Hepatocyte (in vitro differentiated cells): ENCODE measurements around the gene KCNK15.

Source experiments
- CTCF ChIP-seq: fragments of 200-600 bp; sonication (generic); IDR thresholded peaks from 2 replicates; pipeline ENCODE4 v1.5.1; 2016; ENCODE audit warnings: antibody characterized with exemption, mild to moderate bottlenecking; ENCODE audit not compliant: poor library complexity
- EZH2 ChIP-seq: fragments of 200-600 bp; sonication (generic); IDR thresholded peaks from 2 replicates; pipeline ENCODE4 v1.6.1; 2016; ENCODE audit warnings: antibody characterized with exemption, mild to moderate bottlenecking, borderline replicate concordance
- EZH2phosphoT487 ChIP-seq: fragments of 200-600 bp; sonication (generic); IDR thresholded peaks from one replicate; pipeline ENCODE4 v1.6.1; 2018; ENCODE audit warnings: antibody characterized with exemption, mild to moderate bottlenecking, low read depth, moderate library complexity; ENCODE audit not compliant: unreplicated experiment, severe bottlenecking

GRCh38 chr20:44734938-44735337 is 10.7 kb upstream of the KCNK15 start:
- TF ChIP-seq CTCF: no peak
- no peak for TF ChIP-seq EZH2phosphoT487
- TF ChIP-seq EZH2: no peak
